HG02938 (cell line): ENCODE results near the gene DOCK2.

Source experiments
- ATAC-seq: cut with Tn5 transposase; IDR thresholded peaks from one replicate; pipeline ENCODE4 v1.9.1; 2021; ENCODE audit warnings: mild to moderate bottlenecking, moderate library complexity; ENCODE audit not compliant: unreplicated experiment

The DOCK2 gene

DNA sequence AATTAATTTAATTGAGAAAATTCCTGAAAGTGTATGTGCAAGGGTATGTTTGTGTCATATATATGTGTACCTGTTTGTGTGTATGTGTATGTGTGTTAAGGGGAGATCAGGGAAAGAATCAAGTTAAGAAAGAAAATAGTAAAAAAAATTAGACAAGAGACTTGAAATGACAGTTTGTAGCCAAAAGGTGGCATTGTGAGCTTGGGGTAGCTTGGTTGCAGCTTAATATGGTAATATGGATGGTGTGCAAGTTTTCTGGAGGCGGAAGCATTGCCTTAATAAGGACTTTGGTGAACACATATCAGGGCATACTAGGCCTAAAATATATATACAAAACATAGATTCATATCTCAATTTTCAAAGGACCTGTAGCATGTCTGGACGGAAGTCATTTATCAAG, 213.3 kb downstream of the DOCK2 start:
- ATAC-seq, result no peak

DNA sequence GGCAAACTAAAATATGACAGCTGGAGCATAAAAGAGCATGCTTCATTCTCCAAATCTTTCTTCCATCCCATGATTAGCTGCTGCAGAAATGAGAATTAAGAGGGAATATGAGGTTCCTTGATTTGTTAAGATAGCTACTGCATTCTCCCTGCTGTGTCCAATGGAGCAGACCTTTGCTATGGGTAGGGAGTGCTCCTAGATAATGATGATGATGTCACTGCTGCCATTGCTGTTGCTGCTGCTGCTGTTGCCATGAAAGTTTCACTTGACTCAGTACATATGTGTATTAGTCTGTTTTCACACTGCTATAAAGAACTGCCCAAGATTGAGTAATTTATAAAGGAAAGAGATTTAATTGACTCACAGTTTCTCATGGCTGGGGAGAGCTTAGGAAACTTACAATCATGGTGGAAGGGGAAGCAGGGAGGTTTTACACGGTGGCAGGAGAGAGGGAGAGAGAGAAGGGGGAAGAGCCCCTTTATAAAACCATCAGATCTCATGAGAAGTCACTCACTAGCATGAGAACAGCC, 214.3 kb downstream of the DOCK2 start:
- no peak for ATAC-seq

- no peak for ATAC-seq
Observed at GRCh38 chr5:169856571-169856970, 219.5 kb downstream of the DOCK2 start.

DNA sequence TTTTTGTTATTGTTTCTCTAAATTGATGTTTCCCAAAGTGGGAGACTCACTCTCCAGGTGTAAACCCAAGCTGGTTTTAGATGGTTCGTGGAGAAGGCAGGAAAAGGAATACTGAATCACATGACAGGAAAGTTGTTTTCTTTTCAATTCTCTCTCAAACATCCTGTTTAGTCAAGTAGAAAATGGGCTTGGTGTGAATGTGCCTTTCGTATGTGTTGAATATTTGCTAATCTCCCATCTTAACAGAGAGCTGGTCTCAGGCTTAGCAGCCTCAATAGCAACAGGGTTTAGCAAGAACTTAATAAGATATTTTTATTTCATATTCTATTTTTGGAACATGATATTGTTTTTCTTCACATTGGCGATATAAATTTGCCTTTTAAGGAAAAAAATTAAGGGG, 223.5 kb downstream of the DOCK2 start:
- no peak for ATAC-seq

- ATAC-seq, result no peak
Observed at GRCh38 chr5:169861433-169861832, 224.4 kb downstream of the DOCK2 start.

GRCh38 chr5:169861934-169862333, 224.9 kb downstream of the DOCK2 start:
- no peak for ATAC-seq

DNA sequence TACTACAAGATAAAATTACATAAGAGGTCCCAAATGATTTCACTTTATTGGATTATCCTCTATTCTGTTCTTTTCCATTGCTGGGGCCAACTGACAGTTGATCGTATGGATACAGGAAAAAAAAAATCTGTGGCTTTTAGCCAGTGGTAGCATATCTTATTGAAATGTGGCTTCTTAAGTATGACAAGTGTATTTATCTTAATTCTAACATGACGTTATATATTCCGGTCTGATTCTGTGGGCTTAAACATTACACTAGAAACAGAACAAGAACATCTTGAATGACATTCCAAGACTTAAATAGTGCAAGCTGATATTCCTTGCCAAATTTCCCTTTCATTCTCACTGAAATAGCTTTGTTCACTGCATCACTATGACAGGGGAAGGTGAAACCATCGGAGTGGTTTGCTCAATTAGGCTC, 225.3 kb downstream of the DOCK2 start:
- no peak for ATAC-seq

DNA sequence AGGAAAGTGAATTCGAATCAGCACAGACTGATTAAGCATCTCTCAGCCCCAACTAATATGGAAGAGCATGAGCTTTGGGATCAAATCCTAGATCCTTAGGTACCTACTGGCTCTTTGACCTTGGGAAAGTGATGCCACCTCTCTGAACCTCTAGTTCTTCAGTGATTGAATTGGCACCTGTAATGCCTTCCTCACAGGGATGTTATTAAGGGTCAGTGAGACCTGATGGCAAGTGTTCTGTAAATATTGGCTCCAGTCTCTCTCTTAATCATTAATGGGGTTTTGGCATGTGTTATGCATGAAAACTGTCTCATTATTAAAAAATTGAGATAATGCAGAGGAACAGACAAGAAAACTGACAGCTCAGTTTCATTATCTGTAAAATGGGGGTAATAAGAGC, 227.4 kb downstream of the DOCK2 start:
- no peak for ATAC-seq

DNA sequence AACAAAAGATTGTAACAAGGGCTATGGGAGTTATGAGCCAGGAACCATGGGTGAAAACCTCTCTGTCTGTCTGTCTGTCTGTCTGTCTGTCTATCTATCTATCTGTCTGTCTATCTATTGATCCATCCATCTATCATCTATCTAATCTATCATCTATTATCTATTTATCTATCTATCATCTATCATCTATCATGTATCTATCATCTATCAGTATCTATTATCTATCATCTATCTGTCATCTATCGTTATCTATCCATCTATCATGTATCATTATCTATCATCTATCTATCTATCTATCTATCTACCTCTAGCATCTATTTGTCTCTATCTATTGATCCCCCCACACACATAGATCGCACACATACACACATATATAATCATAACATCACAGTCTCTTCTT, 230.3 kb downstream of the DOCK2 start:
- ATAC-seq, result no peak

GRCh38 chr5:169869066-169869465, 232.0 kb downstream of the DOCK2 start:
- ATAC-seq, result no peak

GRCh38 chr5:169870211-169870610, 233.1 kb downstream of the DOCK2 start:
- no peak for ATAC-seq

- no peak for ATAC-seq
Observed at GRCh38 chr5:169871826-169872490, 234.9 kb downstream of the DOCK2 start.

GRCh38 chr5:169873642-169874041, 236.6 kb downstream of the DOCK2 start:
- ATAC-seq, result no peak

- no peak for ATAC-seq
Observed at GRCh38 chr5:169874621-169875020, 237.5 kb downstream of the DOCK2 start.

DNA sequence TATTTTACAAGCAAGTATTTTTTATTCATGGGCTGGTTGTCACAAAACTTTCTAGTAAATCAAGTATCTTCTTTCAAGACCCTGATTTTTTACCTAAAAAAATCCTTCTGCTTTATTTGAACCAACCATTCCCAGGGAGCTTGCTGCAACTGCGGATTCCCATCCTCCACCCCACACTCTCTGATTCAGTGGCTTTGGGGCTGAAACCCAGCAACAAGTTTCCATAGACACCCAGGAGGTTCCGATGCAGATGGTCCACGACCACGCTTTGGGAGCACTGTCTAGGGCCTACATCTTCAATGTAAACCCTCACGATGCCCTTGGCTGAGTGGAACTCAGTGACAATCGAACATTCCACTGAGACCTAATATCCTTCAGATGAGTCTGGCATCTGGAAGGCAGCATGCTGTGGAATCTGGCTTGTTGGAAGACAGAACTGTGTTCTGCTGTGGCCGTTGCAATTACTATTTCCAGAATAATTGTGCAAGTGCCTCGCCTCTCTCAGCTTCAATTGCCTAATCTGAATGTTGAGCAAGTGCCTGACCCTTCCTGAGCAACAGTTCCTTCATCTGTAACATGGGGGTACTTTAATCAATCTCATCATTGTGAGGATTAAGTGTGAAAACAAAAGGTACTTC, 238.1 kb downstream of the DOCK2 start:
- ATAC-seq, result no peak

DNA sequence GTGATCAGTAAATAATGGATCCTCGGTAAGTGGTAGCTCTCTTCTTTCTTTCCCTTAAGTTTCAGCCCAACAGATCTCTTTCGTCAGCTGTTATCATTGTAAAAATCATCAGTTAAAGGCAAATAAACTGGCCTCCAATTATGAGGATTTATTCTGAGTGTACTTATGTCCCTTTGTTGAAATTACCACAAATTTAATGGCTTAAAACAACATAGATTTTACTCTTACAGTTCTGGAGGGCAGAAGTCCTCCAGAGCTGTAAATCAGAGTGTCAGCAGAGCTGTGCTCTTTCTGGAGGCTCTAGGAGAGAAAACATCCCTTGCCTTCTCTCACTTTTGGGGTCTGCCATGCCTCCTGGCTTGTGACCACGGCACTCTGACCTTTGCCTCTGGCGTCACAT, 238.7 kb downstream of the DOCK2 start:
- ATAC-seq, result no peak

DNA sequence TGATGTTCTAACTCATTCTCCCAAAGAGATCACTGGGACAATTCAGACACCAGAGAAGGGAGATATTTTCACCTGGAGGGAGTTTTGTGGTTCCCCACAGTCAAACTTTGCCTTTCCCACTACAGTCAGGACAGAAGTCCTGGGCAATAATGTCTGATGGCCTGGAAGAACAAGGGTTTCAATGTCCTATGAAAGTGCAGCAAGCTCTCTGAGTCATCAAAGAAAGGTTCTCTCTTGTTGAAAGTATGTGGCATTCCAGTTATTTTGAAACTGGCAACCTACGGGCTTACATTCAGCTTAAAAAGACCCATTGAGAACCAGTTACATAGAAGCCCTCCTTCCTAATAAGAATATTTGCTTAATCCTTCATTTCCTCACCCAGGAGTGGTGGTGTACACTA, 239.3 kb downstream of the DOCK2 start:
- ATAC-seq, result no peak

DNA sequence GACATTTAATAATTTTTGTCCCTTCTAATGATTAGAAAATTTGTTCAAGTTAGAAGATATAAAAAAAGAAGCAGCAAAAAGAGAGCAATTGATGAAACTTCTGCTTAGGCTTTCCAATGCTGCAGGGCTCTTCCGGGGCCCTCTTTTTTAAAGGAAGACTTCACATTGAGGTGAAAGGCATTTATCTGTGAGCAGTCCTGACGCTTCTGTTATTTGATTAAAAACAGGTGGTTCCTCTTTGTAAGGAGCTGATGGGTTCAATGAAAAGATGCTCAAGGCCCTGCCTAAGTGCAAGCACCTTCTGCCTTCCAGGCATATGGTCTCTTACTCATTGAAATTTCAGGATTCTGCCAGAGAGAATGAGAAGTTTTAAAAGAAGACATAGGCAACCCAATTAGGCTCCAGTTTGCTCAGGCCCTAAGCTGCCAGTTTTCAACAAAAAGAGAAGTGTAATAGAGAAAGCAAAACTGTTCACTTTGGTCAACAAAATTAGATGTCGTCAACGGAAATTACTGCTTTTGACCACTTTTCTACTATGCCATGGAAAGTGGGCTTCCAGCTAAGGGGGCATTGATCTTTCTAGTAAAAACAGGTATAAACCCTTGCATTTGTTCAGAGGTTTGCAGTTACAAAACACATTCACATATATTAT, 243.1 kb downstream of the DOCK2 start:
- ATAC-seq, result peak; percentile 64

DNA sequence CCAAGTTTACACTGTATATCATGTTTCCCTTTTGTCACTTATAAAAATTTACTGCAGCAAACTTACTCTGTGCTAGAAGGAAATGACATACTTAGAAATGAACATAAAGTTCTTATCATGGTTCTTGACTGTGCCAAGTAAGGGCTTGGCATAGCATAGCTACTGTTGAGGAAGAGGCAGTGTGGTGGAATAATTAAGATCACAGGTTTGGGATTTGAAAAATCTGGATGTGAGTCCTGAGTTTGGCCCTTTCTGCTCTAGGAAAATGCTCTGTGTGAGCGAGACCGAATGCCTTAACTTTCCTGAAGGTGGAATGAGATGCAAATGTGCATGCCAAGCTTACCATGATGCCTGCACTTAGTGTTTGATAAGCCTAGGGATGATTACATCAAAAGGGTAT, 243.7 kb downstream of the DOCK2 start:
- no peak for ATAC-seq

DNA sequence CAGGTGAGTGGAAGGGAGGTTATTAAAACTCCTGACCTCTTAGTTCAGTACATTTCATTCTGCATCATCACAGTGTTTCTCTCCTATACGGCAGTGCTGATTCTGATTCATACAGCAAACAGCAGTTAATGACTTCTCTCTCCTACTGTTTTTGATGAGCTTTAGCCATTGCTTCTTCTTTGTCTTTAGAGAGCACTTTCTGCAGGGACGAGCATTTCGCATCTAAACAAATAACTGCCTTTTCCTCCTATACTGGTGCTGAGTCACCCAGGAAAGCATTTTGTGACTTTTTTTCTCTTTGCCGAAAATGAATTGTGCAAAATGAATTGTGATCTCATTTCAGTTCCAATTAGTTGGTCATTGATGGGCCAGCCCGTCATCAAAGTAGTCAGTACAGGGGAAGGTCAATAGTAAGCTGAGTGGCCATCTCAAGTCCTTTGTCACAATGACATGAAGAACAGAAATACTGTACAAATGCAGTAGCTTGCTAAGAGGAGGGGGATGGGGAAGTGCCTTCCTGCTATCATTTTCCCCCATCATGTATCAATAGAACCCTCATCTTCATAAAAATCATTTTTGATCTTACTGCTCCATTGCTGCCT, 244.7 kb downstream of the DOCK2 start:
- no peak for ATAC-seq

- no peak for ATAC-seq
Observed at GRCh38 chr5:169886033-169886432, 249.0 kb downstream of the DOCK2 start.

DNA sequence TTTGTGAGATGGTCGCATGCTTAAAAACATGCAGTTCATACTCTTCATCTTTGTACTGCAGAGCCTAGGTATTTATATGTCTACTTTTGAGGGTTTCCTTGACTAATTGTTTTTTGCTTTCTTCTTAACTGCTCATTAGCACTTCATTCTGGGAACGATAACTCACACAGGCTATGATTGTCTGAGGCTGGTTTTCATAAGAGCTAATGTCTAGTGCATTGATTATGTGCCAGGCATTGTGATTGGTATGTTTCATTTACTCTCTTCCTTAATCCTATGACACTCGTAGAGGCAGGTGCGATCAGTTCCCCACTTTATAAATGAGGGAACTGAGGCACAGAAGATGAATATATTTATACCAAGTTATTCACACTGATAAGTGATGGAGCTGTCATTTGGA, 249.6 kb downstream of the DOCK2 start:
- ATAC-seq, result no peak
